Neural cell (in vitro differentiated cells): ENCODE results near the gene UBE2N.

Source experiments
- CTCF ChIP-seq: fragments of 450-650 bp; IDR thresholded peaks from 2 replicates; pipeline ENCODE4 v1.5.1; 2014; ENCODE audit warnings: antibody characterized with exemption, mild to moderate bottlenecking, moderate library complexity; ENCODE audit not compliant: poor library complexity, severe bottlenecking
- EP300 ChIP-seq: fragments of 450-650 bp; conservative IDR thresholded peaks from 2 replicates; pipeline ENCODE4 v1.6.1; 2014; ENCODE audit warnings: antibody characterized with exemption, mild to moderate bottlenecking, moderate library complexity; ENCODE audit not compliant: poor library complexity, severe bottlenecking
- EZH2 ChIP-seq: fragments of 200-600, 300-800 bp; shearing (Covaris generic), sonication (generic); IDR thresholded peaks from 2 replicates; pipeline ENCODE4 v1.6.1; 2014; ENCODE audit warnings: antibody characterized with exemption, low read length, borderline replicate concordance, mild to moderate bottlenecking; ENCODE audit not compliant: insufficient read depth, poor library complexity, severe bottlenecking
- MXI1 ChIP-seq: fragments of 450-650 bp; conservative IDR thresholded peaks from 2 replicates; pipeline ENCODE4 v1.6.1; 2014; ENCODE audit warnings: antibody characterized with exemption, mild to moderate bottlenecking; ENCODE audit not compliant: poor library complexity, severe bottlenecking
- POLR2AphosphoS5 ChIP-seq: IDR thresholded peaks from 2 replicates; pipeline ENCODE4 v1.6.1; 2012
- RAD21 ChIP-seq: fragments of 450-650 bp; conservative IDR thresholded peaks from 2 replicates; pipeline ENCODE4 v1.6.1; 2014; ENCODE audit warnings: antibody characterized with exemption, mild to moderate bottlenecking, moderate library complexity
- REST ChIP-seq: IDR thresholded peaks from 2 replicates; pipeline ENCODE4 v1.6.1; 2012; ENCODE audit warnings: borderline replicate concordance
- SMC3 ChIP-seq: fragments of 450-650 bp; conservative IDR thresholded peaks from 2 replicates; pipeline ENCODE4 v1.6.1; 2014; ENCODE audit warnings: antibody characterized with exemption, mild to moderate bottlenecking, moderate library complexity; ENCODE audit not compliant: poor library complexity
- TAF1 ChIP-seq: IDR thresholded peaks from 2 replicates; pipeline ENCODE4 v1.6.1; 2012; ENCODE audit warnings: low read depth

GRCh38 chr12:93456077-93456476 lies 14.3 kb upstream of the UBE2N start:
- TF ChIP-seq CTCF (no peak), TAF1 (no peak), EZH2 (no peak), POLR2AphosphoS5 (no peak), REST (no peak), RAD21 (no peak), EP300 (no peak), SMC3 (no peak), MXI1 (no peak)
